Parathyroid adenoma (tissue), 2 donors: Measurements from ENCODE around the gene APBA2.
"Not testable (repeated sequence)": the region's sequence is repeated elsewhere in the genome, so short reads cannot be mapped to it uniquely, and the experiment has no call there.

Source experiments
- H2AFZ ChIP-seq: fragments of 300-600 bp; sonication (generic); one replicate; pipeline ENCODE4 v1.7.0; 2017; ENCODE audit warnings: antibody characterized with exemption, mild to moderate bottlenecking
- H3K27ac ChIP-seq: fragments of 300-600 bp; sonication (generic); one replicate; pipeline ENCODE4 v1.7.0; 2017
- H3K27me3 ChIP-seq: fragments of 300-600 bp; sonication (generic); one replicate; pipeline ENCODE4 v1.7.0; 2017; ENCODE audit warnings: low read length; ENCODE audit not compliant: control insufficient read depth, insufficient read depth
- H3K36me3 ChIP-seq: fragments of 300-600 bp; sonication (generic); one replicate; pipeline ENCODE4 v1.7.0; 2017; ENCODE audit warnings: low read length; ENCODE audit not compliant: control insufficient read depth, insufficient read depth
- H3K4me1 ChIP-seq: fragments of 300-600 bp; sonication (generic); one replicate; pipeline ENCODE4 v1.7.0; 2017; ENCODE audit warnings: control low read depth
- H3K4me2 ChIP-seq: fragments of 300-600 bp; sonication (generic); one replicate; pipeline ENCODE4 v1.7.0; 2017; ENCODE audit warnings: low read length
- H3K4me3 ChIP-seq: fragments of 300-600 bp; sonication (generic); one replicate; pipeline ENCODE4 v1.7.0; 2017; ENCODE audit warnings: low read depth, low read length
- H3K79me2 ChIP-seq: fragments of 300-600 bp; sonication (generic); one replicate; pipeline ENCODE4 v1.7.0; 2017; ENCODE audit warnings: control low read depth
- H3K9ac ChIP-seq: fragments of 300-600 bp; sonication (generic); one replicate; pipeline ENCODE4 v1.7.0; 2017; ENCODE audit warnings: mild to moderate bottlenecking
- H3K9me3 ChIP-seq: fragments of 300-600 bp; sonication (generic); one replicate; pipeline ENCODE4 v1.7.0; 2017; ENCODE audit warnings: low read length; ENCODE audit not compliant: control insufficient read depth
- TF ChIP-seq, protein P1 (sequence below): fragments of 300-600 bp; sonication (generic); IDR thresholded peaks from one replicate; pipeline ENCODE4 v1.7.0; 2017; ENCODE audit warnings: antibody characterized with exemption, mild to moderate bottlenecking
- donor health status: primary hyperparathyroidism.

APBA2 gene

DNA sequence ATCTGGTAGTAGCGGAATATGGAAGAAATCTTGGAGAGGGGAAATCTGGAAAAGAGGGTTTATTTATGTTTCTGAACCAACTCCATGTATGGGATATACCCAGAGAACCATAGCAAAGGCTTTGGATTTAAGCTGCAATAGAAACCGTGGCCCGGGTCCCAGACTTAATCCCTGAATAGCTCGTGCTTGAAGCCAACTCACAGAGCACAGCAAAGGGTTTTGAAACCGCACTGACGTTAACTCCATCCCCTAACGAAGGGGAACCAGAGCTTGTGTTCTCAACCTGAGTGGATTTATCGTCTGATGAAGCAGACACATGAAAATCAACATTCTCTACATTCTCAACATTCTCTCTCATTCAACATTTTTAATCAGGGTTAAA lies 154.6 kb downstream of the APBA2 start:
- H3K79me2 ChIP-seq, result no peaks in the 10 kb centered on the region
- no peak overlapping the region for H3K4me2 ChIP-seq
- TF ChIP-seq, protein P1, sequence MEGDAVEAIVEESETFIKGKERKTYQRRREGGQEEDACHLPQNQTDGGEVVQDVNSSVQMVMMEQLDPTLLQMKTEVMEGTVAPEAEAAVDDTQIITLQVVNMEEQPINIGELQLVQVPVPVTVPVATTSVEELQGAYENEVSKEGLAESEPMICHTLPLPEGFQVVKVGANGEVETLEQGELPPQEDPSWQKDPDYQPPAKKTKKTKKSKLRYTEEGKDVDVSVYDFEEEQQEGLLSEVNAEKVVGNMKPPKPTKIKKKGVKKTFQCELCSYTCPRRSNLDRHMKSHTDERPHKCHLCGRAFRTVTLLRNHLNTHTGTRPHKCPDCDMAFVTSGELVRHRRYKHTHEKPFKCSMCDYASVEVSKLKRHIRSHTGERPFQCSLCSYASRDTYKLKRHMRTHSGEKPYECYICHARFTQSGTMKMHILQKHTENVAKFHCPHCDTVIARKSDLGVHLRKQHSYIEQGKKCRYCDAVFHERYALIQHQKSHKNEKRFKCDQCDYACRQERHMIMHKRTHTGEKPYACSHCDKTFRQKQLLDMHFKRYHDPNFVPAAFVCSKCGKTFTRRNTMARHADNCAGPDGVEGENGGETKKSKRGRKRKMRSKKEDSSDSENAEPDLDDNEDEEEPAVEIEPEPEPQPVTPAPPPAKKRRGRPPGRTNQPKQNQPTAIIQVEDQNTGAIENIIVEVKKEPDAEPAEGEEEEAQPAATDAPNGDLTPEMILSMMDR, result no peak
- no peak overlapping the region for H2AFZ ChIP-seq
- H3K9me3 ChIP-seq, result no peaks in the 10 kb centered on the region
- H3K36me3 ChIP-seq, result no peaks in the 10 kb centered on the region
- H3K4me3 ChIP-seq, result no peak overlapping the region
- H3K4me1 ChIP-seq, result no peaks in the 10 kb centered on the region
- H3K27ac ChIP-seq, result no peak overlapping the region
- no peaks in the 10 kb centered on the region for H3K27me3 ChIP-seq
- H3K9ac ChIP-seq, result no peak overlapping the region

DNA sequence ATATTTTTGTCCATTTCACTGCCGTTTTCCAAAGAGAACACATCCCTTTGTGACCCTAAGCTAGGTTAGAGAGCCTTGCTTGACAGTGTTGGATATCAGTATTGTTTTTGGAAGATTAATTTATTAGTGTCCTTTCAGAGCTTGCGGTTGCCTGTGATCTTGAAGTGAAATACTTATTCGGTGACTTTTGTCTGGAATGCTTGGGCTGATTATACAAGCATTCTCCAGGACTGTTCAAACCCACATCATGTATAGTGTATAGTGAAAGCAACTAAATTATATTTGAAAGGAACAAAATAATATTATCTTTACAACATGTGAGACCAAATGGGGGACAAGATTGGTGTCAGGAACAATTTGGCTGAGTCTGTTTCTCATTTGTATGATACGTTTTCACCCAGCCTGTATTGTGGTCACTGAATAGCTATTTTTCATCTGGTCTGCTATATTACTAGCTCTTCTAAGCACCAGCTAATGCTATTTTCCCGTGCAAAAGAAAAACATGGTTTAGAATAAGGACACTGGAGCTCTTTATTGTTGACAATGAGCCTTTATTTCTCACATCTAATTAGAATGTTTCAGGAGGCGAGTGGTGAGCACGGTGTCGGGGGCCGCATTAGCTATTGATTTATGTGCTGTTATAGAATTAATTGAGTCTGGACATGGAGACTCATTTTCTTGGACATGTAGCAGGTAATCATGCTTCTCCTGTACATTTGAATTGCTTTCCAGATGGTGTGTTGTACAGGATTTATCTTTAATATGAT lies 158.1 kb downstream of the APBA2 start:
- no peaks in the 10 kb centered on the region for H3K36me3 ChIP-seq
- TF ChIP-seq, protein P1, result no peak
- no peaks in the 10 kb centered on the region for H3K79me2 ChIP-seq
- no peak overlapping the region for H2AFZ ChIP-seq
- no peak overlapping the region for H3K27ac ChIP-seq
- H3K9me3 ChIP-seq, result no peaks in the 10 kb centered on the region
- H3K4me1 ChIP-seq, result no peaks in the 10 kb centered on the region
- H3K4me3 ChIP-seq, result no peak overlapping the region
- H3K27me3 ChIP-seq, result no peaks in the 10 kb centered on the region
- no peak overlapping the region for H3K9ac ChIP-seq
- no peak overlapping the region for H3K4me2 ChIP-seq

DNA sequence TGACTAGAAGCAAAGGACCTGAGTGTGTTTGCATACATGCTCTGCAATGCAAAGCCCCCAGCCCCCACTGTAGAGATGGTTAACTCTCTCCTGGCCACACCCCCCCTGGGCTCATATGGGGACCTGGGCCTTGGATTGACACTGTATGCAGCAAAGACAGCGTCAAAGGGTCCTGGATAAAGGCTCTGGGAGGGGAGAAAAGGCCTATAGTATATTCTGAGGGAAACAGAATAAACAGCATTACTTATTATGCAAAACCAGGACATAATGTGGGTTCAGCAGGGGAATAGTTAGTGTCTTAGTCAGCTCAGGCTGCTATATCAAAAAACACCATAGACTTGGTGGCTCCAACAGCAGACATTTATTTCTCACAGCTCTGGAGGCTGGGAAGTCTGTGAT lies 158.7 kb downstream of the APBA2 start:
- Histone ChIP-seq H3K9me3 (no peaks in the 10 kb centered on the region), H3K4me1 (no peaks in the 10 kb centered on the region), H3K4me3 (no peak overlapping the region), H3K79me2 (no peaks in the 10 kb centered on the region), H3K4me2 (no peak overlapping the region), H3K9ac (no peak overlapping the region), H2AFZ (no peak overlapping the region), H3K27ac (no peak overlapping the region), H3K27me3 (no peaks in the 10 kb centered on the region), H3K36me3 (no peaks in the 10 kb centered on the region)
- TF ChIP-seq, protein P1, result no peak

DNA sequence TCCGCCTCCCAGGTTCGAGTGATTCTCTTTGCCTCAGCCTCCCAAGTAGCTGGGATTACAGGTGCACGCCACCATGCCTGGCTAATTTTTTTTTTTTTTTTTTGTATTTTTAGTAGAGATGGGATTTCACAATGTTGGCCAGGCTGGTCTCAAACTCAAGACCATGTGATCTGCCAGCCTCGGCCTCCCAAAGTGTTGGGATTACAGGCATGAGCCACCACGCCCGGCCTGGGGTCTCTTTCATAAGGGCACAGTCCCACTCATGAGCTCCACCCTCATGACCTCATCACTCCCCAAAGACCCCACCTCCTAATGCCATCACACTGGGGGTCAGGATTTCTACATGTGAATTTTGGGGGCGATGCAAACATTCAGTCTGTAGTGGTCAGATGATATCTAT lies 159.4 kb downstream of the APBA2 start:
- H3K4me1 ChIP-seq, H2AFZ ChIP-seq, H3K4me2 ChIP-seq, H3K27ac ChIP-seq, H3K27me3 ChIP-seq, H3K4me3 ChIP-seq, H3K9ac ChIP-seq, H3K36me3 ChIP-seq, H3K9me3 ChIP-seq, H3K79me2 ChIP-seq: not testable (repeated sequence)

DNA sequence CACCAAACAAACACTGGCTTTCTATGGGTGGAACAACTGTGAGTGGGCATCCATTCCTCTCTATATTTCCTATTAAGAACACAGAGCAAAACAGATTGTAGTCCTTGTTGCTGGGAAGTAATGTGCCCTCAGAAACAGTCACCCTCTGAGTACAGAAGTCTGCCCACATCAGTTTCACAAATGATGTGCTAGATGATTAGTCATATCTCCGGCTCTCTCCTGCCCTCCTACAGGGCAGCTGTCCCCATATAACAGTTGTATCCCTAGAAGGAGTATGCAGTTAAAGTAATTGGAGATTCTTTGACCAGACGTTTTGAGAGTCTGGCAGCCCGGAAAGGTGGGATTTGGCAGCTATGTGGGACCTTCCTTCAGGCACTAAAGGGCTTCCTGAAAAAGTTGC lies 159.9 kb downstream of the APBA2 start:
- Histone ChIP-seq H3K9me3 (no peaks in the 10 kb centered on the region), H3K4me3 (no peak overlapping the region), H3K27me3 (no peaks in the 10 kb centered on the region), H3K79me2 (no peaks in the 10 kb centered on the region), H3K27ac (no peak overlapping the region), H3K36me3 (no peaks in the 10 kb centered on the region), H3K4me2 (no peak overlapping the region), H3K4me1 (no peaks in the 10 kb centered on the region), H3K9ac (no peak overlapping the region), H2AFZ (no peak overlapping the region)
- TF ChIP-seq, protein P1, result no peak
